WTC11 (cell line): ENCODE data around the gene EML6. TPM values are rescaled to one million over a fixed set of nuclear protein-coding genes. Genes with fewer than 3 reads are reported as not detected.

Experiments used
- ATAC-seq: fragments of 200-7000 bp; cut with Tn5 transposase; 2 replicates; pipeline ENCODE4 v1.10.0; 2021; ENCODE audit warnings: mild to moderate bottlenecking, moderate library complexity
- CTCF ChIA-PET: fragments of 300-600 bp; sonication (Branson Sonifier 250); formaldehyde crosslinking; loops from one replicate; lab custom pipeline; 2021; ENCODE audit warnings: antibody characterized with exemption; lab: Charles Lee
- POLR2A ChIA-PET: fragments of 350-600 bp; sonication (Branson Sonifier 250); formaldehyde crosslinking; loops from one replicate; lab custom pipeline; 2021; ENCODE audit warnings: antibody characterized with exemption; lab: Charles Lee
- DNase-seq: peaks from one replicate; pipeline ENCODE4 v3.0.0; 2021; ENCODE audit warnings: low spot score
- H3K27ac Mint-ChIP-seq: 2 replicates; pipeline ENCODE4 v1.8.0; 2021; ENCODE audit warnings: mixed read lengths
- H3K27me3 Mint-ChIP-seq: 2 replicates; pipeline ENCODE4 v1.8.0; 2021; ENCODE audit warnings: low read depth, mild to moderate bottlenecking, moderate library complexity, mixed read lengths
- H3K36me3 Mint-ChIP-seq: 2 replicates; pipeline ENCODE4 v1.8.0; 2021; ENCODE audit warnings: mixed read lengths
- H3K4me1 Mint-ChIP-seq: 2 replicates; pipeline ENCODE4 v1.8.0; 2022; ENCODE audit warnings: mixed read lengths
- H3K4me3 Mint-ChIP-seq: 2 replicates; pipeline ENCODE4 v1.8.0; 2021; ENCODE audit warnings: mild to moderate bottlenecking, moderate library complexity, mixed read lengths
- H3K9me3 Mint-ChIP-seq: 2 replicates; pipeline ENCODE4 v1.8.0; 2021; ENCODE audit warnings: mixed read lengths
- ATF1 ChIP-seq: sonication (generic); formaldehyde crosslinking; IDR thresholded peaks from 2 replicates; pipeline ENCODE4 v1.8.1; 2023; ENCODE audit warnings: mild to moderate bottlenecking, moderate library complexity, missing genetic modification reagents
- CREM ChIP-seq: sonication (generic); formaldehyde crosslinking; IDR thresholded peaks from 2 replicates; pipeline ENCODE4 v1.8.1; 2022; ENCODE audit warnings: mild to moderate bottlenecking, missing genetic modification reagents, moderate library complexity
- ELF4 ChIP-seq: sonication (generic); formaldehyde crosslinking; IDR thresholded peaks from 2 replicates; pipeline ENCODE4 v1.8.1; 2022; ENCODE audit warnings: low read depth, mild to moderate bottlenecking, moderate library complexity, missing genetic modification reagents
- ESRRA ChIP-seq: sonication (generic); formaldehyde crosslinking; IDR thresholded peaks from 2 replicates; pipeline ENCODE4 v1.8.1; 2022; ENCODE audit warnings: mild to moderate bottlenecking, missing genetic modification reagents, borderline replicate concordance
- ETV6 ChIP-seq: sonication (generic); formaldehyde crosslinking; IDR thresholded peaks from 2 replicates; pipeline ENCODE4 v1.8.1; 2022; ENCODE audit warnings: mild to moderate bottlenecking, missing genetic modification reagents
- IRF2 ChIP-seq: sonication (generic); formaldehyde crosslinking; IDR thresholded peaks from 2 replicates; pipeline ENCODE4 v1.8.0; 2022; ENCODE audit warnings: low read depth, missing genetic modification reagents, borderline replicate concordance
- NR1H2 ChIP-seq: sonication (generic); formaldehyde crosslinking; IDR thresholded peaks from 2 replicates; pipeline ENCODE4 v1.9.0; 2021; ENCODE audit warnings: mild to moderate bottlenecking, moderate library complexity, missing genetic modification reagents
- RELA ChIP-seq: sonication (generic); formaldehyde crosslinking; IDR thresholded peaks from 2 replicates; pipeline ENCODE4 v1.8.1; 2022; ENCODE audit warnings: missing genetic modification reagents, mild to moderate bottlenecking, borderline replicate concordance
- SOX15 ChIP-seq: fragments of 250-450 bp; sonication (Bioruptor Pico); IDR thresholded peaks from 2 replicates; pipeline ENCODE4 v1.9.0; 2021; ENCODE audit warnings: mild to moderate bottlenecking
- ZNF396 ChIP-seq: fragments of 250-450 bp; sonication (Bioruptor Pico); IDR thresholded peaks from 2 replicates; pipeline ENCODE4 v1.8.0; 2021; ENCODE audit warnings: mild to moderate bottlenecking, moderate library complexity, borderline replicate concordance
- ZNF671 ChIP-seq: fragments of 250-450 bp; sonication (Bioruptor Pico); IDR thresholded peaks from 2 replicates; pipeline ENCODE4 v1.8.0; 2021; ENCODE audit warnings: mild to moderate bottlenecking
- total RNA-seq: library from RNA; stranded (reverse); gene quantifications from 3 replicates; pipeline ENCODE4 v1.2.3, GENCODE V29; 2021
- TF ChIP-seq, protein P1 (sequence below): sonication (generic); formaldehyde crosslinking; IDR thresholded peaks from 2 replicates; pipeline ENCODE4 v1.8.1; 2022; ENCODE audit warnings: mild to moderate bottlenecking, moderate library complexity, missing genetic modification reagents
- TF ChIP-seq, protein P2 (sequence below): sonication (generic); formaldehyde crosslinking; IDR thresholded peaks from 2 replicates; pipeline ENCODE4 v1.8.1; 2022; ENCODE audit warnings: low read depth, mild to moderate bottlenecking, moderate library complexity, missing genetic modification reagents, borderline replicate concordance
- TF ChIP-seq, protein P3 (sequence below): sonication (generic); formaldehyde crosslinking; conservative IDR thresholded peaks from 2 replicates; pipeline ENCODE4 v1.8.1; 2022; ENCODE audit warnings: mild to moderate bottlenecking, missing genetic modification reagents
- TF ChIP-seq, protein P4 (sequence below): fragments of 250-450 bp; sonication (Bioruptor Pico); conservative IDR thresholded peaks from 2 replicates; pipeline ENCODE4 v1.9.0; 2021; ENCODE audit warnings: mild to moderate bottlenecking
- TF ChIP-seq, protein P5 (sequence below): sonication (generic); formaldehyde crosslinking; IDR thresholded peaks from 2 replicates; pipeline ENCODE4 v1.8.0; 2022; ENCODE audit warnings: mild to moderate bottlenecking, missing genetic modification reagents
- TF ChIP-seq, protein P6 (sequence below): sonication (generic); formaldehyde crosslinking; IDR thresholded peaks from 2 replicates; pipeline ENCODE4 v1.8.0; 2023; ENCODE audit warnings: mild to moderate bottlenecking, missing genetic modification reagents
- TF ChIP-seq, protein P7 (sequence below): fragments of 250-450 bp; sonication (Bioruptor Pico); IDR thresholded peaks from 2 replicates; pipeline ENCODE4 v2.1.2; 2022; ENCODE audit warnings: mild to moderate bottlenecking, moderate library complexity
- TF ChIP-seq, protein P8 (sequence below): sonication (generic); formaldehyde crosslinking; IDR thresholded peaks from 2 replicates; pipeline ENCODE4 v1.8.1; 2023; ENCODE audit warnings: mild to moderate bottlenecking, missing genetic modification reagents, moderate library complexity

EML6 gene
- total RNA-seq, 1 experiment from 2014 or later, result 2.1 TPM

DNA sequence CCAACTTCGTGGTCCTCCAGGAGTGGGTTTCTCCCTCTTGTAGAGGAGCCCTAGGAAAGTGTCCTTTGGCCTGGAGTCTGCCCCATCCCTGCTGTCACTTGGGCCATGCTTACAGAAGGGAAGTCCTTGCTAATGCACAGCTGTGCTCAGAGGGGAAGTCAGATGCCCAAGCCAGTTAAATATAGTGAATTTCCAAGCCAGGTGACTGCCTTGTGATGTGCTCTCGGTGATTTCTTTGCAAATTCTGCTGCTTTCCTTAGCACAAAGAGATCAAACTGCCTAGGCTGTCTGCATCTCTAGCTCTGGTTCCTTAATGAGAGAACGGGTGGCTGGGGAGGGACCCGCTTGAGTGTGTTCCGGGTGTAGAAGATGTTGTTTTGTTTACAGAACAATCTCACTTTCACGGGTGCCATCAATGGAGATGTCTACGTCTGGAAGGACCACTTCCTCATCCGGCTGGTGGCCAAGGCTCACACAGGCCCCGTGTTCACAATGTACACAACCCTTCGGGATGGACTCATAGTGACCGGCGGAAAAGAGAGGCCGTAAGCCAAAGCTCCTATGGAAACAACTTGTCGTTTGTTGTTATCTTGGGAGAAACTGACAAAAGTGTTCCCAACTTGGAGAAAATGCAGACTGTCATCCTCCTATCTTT is 235.4 kb downstream of the EML6 start:
- Mint-ChIP-seq H3K36me3 (peaks cover 2% of the 10 kb centered on the region; the same call in 1 of the 2 replicates), H3K9me3 (no peaks in the 10 kb centered on the region; the same call in 1 of the 2 replicates), H3K4me3 (no peak overlapping the region)
- ChIA-PET POLR2A (no interaction called here), CTCF (no interaction called here)
- TF ChIP-seq, protein P1, sequence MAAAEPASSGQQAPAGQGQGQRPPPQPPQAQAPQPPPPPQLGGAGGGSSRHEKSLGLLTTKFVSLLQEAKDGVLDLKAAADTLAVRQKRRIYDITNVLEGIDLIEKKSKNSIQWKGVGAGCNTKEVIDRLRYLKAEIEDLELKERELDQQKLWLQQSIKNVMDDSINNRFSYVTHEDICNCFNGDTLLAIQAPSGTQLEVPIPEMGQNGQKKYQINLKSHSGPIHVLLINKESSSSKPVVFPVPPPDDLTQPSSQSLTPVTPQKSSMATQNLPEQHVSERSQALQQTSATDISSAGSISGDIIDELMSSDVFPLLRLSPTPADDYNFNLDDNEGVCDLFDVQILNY (CRISPR knock-in tag), result no peak
- no peak for TF ChIP-seq CREM (CRISPR knock-in tag)
- TF ChIP-seq SOX15 (CRISPR knock-in tag), result no peak
- TF ChIP-seq, all 79 proteins: peak for 0
- peaks cover 20% of the 10 kb centered on the region for H3K4me1 Mint-ChIP-seq
- no peak overlapping the region for H3K27ac Mint-ChIP-seq
- no peaks in the 10 kb centered on the region for H3K27me3 Mint-ChIP-seq
- ATAC-seq (no peak), DNase-seq (no peak)

DNA sequence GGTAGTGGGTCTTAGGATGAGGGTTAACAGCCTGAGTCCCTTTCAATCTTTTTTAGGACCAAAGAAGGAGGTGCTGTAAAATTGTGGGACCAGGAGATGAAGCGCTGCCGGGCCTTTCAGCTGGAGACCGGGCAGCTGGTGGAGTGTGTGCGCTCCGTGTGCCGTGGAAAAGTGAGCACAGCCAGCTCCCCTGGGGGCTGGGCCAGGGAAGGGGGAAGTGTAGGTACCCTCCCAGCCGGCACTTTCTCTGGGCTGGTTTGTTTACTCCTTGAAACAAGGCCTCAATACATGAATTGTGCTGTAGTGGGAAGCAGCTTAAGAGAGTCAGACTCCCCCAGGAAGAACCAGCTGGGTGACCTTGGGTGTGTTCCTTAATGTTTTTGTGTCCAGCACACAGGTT is 236.7 kb downstream of the EML6 start:
- DNase-seq (no peak), ATAC-seq (no peak)
- ChIA-PET CTCF (interaction anchor here (1.0 kb wide), 1 partner anchor 11 kb away, joined by 3 read pairs; no protein-coding TSS in a partner anchor), POLR2A (no interaction called here)
- Mint-ChIP-seq H3K9me3 (no peaks in the 10 kb centered on the region; the same call in 1 of the 2 replicates), H3K27me3 (no peaks in the 10 kb centered on the region), H3K4me1 (peaks cover 33% of the 10 kb centered on the region), H3K36me3 (peaks cover 2% of the 10 kb centered on the region; the same call in 1 of the 2 replicates), H3K4me3 (no peak overlapping the region), H3K27ac (no peak overlapping the region)
- TF ChIP-seq ETV6 (CRISPR knock-in tag), result no peak
- TF ChIP-seq, protein P2, sequence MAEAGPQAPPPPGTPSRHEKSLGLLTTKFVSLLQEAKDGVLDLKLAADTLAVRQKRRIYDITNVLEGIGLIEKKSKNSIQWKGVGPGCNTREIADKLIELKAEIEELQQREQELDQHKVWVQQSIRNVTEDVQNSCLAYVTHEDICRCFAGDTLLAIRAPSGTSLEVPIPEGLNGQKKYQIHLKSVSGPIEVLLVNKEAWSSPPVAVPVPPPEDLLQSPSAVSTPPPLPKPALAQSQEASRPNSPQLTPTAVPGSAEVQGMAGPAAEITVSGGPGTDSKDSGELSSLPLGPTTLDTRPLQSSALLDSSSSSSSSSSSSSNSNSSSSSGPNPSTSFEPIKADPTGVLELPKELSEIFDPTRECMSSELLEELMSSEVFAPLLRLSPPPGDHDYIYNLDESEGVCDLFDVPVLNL, result no peak
- no peak for TF ChIP-seq ZNF396 (CRISPR knock-in tag)

DNA sequence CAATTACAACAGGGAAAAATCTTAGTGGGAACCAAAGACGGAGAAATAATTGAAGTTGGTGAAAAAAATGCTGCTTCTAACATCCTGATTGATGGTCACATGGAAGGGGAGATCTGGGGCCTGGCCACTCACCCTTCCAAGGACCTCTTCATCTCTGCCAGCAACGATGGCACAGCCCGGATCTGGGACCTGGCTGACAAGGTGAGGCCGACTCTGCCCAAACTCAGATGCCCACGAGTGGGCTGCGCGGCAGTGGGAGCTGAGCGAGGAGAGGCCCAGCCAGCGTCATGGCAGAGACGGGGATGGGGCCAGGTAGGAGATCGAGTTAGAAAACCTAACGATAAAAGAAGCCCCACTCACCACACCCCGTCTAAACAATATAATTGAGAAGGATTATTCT is 239.0 kb downstream of the EML6 start:
- no peak for TF ChIP-seq ATF1 (CRISPR knock-in tag)
- no peak for TF ChIP-seq ZNF671
- no peak for TF ChIP-seq ELF4
- TF ChIP-seq, protein P3, sequence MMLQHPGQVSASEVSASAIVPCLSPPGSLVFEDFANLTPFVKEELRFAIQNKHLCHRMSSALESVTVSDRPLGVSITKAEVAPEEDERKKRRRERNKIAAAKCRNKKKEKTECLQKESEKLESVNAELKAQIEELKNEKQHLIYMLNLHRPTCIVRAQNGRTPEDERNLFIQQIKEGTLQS (CRISPR knock-in tag), result no peak
- TF ChIP-seq, protein P4, sequence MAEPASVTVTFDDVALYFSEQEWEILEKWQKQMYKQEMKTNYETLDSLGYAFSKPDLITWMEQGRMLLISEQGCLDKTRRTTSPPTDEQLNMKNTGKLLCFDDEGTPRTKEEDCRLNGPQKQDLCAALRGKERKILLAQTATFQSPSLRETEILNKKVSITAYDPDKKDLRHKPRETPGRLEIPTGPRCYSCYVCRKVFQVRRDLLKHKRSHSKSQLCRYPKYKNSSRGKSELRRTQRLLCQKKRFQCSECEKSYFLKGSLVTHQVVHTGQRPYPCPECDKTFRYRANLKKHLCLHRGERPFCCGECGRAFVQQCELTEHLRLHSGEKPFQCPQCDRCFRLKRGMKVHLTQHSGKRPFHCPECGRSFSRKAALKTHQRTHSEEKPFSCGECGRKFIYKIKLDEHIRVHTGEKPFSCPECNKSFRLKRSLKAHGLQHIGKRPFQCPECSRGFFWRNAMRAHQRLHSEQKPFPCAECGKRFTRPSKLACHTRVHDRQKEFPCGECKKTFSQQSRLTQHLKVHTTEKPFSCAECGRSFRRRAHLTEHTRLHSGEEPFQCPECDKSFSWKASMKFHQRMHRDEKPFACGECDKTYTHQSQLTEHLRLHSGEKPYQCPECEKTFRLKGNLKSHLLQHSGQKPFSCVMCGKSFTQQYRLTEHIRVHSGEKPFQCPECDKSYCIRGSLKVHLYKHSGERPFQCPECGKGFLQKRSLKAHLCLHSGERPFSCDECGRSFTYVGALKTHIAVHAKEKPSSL, result no peak
- no peak for TF ChIP-seq IRF2 (CRISPR knock-in tag)
- no peak for TF ChIP-seq NR1H2 (CRISPR knock-in tag)
- TF ChIP-seq, protein P5, sequence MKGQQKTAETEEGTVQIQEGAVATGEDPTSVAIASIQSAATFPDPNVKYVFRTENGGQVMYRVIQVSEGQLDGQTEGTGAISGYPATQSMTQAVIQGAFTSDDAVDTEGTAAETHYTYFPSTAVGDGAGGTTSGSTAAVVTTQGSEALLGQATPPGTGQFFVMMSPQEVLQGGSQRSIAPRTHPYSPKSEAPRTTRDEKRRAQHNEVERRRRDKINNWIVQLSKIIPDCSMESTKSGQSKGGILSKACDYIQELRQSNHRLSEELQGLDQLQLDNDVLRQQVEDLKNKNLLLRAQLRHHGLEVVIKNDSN, result no peak
- TF ChIP-seq, protein P6, sequence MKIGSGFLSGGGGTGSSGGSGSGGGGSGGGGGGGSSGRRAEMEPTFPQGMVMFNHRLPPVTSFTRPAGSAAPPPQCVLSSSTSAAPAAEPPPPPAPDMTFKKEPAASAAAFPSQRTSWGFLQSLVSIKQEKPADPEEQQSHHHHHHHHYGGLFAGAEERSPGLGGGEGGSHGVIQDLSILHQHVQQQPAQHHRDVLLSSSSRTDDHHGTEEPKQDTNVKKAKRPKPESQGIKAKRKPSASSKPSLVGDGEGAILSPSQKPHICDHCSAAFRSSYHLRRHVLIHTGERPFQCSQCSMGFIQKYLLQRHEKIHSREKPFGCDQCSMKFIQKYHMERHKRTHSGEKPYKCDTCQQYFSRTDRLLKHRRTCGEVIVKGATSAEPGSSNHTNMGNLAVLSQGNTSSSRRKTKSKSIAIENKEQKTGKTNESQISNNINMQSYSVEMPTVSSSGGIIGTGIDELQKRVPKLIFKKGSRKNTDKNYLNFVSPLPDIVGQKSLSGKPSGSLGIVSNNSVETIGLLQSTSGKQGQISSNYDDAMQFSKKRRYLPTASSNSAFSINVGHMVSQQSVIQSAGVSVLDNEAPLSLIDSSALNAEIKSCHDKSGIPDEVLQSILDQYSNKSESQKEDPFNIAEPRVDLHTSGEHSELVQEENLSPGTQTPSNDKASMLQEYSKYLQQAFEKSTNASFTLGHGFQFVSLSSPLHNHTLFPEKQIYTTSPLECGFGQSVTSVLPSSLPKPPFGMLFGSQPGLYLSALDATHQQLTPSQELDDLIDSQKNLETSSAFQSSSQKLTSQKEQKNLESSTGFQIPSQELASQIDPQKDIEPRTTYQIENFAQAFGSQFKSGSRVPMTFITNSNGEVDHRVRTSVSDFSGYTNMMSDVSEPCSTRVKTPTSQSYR (CRISPR knock-in tag), result no peak
- TF ChIP-seq RELA, result no peak
- TF ChIP-seq, protein P7, sequence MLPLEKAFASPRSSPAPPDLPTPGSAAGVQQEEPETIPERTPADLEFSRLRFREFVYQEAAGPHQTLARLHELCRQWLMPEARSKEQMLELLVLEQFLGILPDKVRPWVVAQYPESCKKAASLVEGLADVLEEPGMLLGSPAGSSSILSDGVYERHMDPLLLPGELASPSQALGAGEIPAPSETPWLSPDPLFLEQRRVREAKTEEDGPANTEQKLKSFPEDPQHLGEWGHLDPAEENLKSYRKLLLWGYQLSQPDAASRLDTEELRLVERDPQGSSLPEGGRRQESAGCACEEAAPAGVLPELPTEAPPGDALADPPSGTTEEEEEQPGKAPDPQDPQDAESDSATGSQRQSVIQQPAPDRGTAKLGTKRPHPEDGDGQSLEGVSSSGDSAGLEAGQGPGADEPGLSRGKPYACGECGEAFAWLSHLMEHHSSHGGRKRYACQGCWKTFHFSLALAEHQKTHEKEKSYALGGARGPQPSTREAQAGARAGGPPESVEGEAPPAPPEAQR (CRISPR knock-in tag), result no peak
- TF ChIP-seq, protein P8, sequence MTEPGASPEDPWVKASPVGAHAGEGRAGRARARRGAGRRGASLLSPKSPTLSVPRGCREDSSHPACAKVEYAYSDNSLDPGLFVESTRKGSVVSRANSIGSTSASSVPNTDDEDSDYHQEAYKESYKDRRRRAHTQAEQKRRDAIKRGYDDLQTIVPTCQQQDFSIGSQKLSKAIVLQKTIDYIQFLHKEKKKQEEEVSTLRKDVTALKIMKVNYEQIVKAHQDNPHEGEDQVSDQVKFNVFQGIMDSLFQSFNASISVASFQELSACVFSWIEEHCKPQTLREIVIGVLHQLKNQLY, result no peak
- no peak for TF ChIP-seq ESRRA (CRISPR knock-in tag)
- Mint-ChIP-seq H3K36me3 (peaks cover 13% of the 10 kb centered on the region), H3K27ac (no peak overlapping the region), H3K9me3 (peaks cover 12% of the 10 kb centered on the region), H3K4me1 (peaks cover 41% of the 10 kb centered on the region), H3K4me3 (no peak overlapping the region), H3K27me3 (no peaks in the 10 kb centered on the region)
- no peak for DNase-seq
- POLR2A ChIA-PET, result no interaction called here
- no peak for ATAC-seq
- CTCF ChIA-PET, result no interaction called here
